Hepatocyte (in vitro differentiated cells): ENCODE data around the gene TSPAN9.

Source experiments
- CTCF ChIP-seq: fragments of 200-600 bp; sonication (generic); IDR thresholded peaks from 2 replicates; pipeline ENCODE4 v1.5.1; 2016; ENCODE audit warnings: antibody characterized with exemption, mild to moderate bottlenecking; ENCODE audit not compliant: poor library complexity
- EZH2 ChIP-seq: fragments of 200-600 bp; sonication (generic); IDR thresholded peaks from 2 replicates; pipeline ENCODE4 v1.6.1; 2016; ENCODE audit warnings: antibody characterized with exemption, mild to moderate bottlenecking, borderline replicate concordance

- no peak for TF ChIP-seq CTCF
- no peak for TF ChIP-seq EZH2
Observed at GRCh38 chr12:3061059-3061458, 16.1 kb upstream of the TSPAN9 start.
